ENCODE results near the gene MAPK9.

The MAPK9 gene

DNA sequence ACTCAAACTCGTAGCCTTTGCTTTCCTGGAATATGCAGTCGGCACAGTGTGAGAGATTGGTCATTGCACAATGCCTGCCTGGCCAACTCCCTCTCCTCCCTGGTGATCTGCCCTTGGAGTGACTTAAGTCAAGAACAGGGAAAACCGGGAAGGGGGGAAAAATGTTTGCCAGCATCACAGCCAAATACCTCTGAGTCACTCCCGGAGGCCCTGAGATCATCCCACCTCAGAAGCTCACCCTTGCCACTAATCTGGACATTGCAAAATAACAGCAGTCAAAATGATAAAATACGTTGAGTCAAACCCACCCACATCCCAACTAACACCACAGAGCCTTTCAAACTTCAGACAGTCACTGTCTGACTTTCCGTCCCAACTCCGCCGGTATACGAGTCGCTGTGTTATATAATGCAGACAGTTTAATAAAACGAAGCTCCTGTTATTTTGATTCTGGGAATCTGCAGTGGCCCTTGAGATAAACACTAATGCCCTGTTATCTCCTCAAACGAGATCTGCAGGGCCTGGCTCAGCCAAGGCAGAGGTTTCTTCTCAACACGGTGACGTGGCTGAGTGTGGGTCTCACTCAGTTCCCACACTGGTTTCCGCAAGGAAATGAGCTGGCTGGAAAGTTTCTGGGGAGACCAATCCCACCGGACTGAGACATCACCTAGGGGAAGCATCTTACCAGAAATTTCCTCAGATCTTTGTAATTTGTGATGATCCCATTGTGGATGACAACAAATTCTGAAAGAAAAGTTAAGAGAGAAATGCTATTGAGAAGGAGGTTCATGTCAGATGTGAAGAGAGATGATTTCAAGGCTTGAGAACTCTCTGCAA is 39.1 kb upstream of the MAPK9 start:
- DNase-seq (ENCODE audit: low read depth): peak; percentile 60
- TF ChIP-seq, protein P1, sequence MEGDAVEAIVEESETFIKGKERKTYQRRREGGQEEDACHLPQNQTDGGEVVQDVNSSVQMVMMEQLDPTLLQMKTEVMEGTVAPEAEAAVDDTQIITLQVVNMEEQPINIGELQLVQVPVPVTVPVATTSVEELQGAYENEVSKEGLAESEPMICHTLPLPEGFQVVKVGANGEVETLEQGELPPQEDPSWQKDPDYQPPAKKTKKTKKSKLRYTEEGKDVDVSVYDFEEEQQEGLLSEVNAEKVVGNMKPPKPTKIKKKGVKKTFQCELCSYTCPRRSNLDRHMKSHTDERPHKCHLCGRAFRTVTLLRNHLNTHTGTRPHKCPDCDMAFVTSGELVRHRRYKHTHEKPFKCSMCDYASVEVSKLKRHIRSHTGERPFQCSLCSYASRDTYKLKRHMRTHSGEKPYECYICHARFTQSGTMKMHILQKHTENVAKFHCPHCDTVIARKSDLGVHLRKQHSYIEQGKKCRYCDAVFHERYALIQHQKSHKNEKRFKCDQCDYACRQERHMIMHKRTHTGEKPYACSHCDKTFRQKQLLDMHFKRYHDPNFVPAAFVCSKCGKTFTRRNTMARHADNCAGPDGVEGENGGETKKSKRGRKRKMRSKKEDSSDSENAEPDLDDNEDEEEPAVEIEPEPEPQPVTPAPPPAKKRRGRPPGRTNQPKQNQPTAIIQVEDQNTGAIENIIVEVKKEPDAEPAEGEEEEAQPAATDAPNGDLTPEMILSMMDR (conservative IDR thresholded peaks at IDR 0.05; ENCODE audit: low read depth, low read length): no peak
- no peak overlapping the region for H3K4me3 ChIP-seq (ENCODE audit: low read length)

DNA sequence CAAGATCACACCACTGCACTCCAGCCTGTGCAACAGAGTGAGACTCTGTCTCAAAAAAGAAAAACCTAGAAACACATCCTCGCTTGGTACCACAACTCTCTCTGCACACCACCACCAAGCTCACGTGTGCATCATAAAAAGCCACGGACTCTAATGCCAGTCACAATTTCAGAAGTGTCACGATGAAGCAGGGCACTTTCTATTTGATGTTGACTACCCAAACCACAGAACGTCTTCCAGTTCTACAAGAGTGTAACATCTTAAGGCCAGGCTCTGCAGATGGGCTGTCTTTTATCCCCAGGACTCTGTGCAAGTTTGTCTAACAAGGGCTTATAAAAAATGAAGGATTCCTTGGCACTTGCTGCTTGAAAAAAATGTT is 38.4 kb upstream of the MAPK9 start:
- H3K4me3 ChIP-seq (ENCODE audit: low read length): no peak overlapping the region
- TF ChIP-seq, protein P1 (conservative IDR thresholded peaks at IDR 0.05; ENCODE audit: low read depth, low read length): no peak
- no peak for DNase-seq (ENCODE audit: low read depth)

DNA sequence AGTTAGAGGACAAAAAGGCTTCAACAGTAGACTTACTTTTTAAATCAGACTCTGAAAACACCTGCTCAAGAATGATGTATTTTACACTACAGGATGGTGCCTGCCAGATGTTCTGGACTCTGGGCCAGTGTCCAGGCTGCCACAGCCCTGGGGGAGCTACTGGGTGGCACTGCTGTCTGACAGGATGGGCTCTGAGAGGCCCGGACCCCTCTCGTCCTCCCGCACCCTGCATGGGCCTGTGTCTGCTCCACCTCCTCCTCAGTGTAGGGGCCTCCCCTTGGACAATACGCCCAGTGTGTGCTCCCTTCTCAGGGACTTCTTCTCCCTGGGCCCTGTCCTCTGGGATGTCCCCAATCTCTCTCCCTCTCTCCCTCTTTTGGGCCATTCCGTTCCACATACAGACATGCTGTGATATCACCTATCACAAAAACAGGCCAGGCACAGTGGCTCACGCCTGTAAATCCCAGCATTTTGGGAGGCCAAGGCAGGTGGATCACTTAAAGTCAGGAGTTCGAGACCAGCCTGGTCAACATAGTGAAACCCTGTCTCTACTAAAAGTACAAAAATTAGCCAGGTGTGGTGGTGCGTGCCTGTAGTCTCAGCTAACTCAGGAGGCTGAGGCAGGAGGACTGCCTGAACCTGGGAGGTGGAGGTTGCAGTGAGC is 37.9 kb upstream of the MAPK9 start:
- DNase-seq (ENCODE audit: low read depth): no peak
- TF ChIP-seq, protein P1 (conservative IDR thresholded peaks at IDR 0.05; ENCODE audit: low read depth, low read length): no peak
- no peak overlapping the region for H3K4me3 ChIP-seq (ENCODE audit: low read length)

DNA sequence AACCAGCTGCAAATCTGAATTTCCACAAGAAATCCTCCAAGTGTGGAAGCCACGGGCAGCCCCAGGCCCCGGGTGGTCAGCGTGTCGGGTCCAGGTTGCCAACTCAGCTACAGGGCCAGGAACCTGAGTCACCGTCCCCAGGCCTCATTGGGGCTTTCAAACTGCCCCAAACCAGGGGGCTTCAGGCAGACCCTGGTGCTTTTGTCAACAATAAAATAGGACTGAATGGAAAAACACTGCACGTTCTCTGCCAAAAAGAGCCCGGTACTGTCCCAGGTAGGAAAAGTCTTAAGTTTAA is 37.2 kb upstream of the MAPK9 start:
- TF ChIP-seq, protein P1 (conservative IDR thresholded peaks at IDR 0.05; ENCODE audit: low read depth, low read length): no peak
- H3K4me3 ChIP-seq (ENCODE audit: low read length): no peak overlapping the region

DNA sequence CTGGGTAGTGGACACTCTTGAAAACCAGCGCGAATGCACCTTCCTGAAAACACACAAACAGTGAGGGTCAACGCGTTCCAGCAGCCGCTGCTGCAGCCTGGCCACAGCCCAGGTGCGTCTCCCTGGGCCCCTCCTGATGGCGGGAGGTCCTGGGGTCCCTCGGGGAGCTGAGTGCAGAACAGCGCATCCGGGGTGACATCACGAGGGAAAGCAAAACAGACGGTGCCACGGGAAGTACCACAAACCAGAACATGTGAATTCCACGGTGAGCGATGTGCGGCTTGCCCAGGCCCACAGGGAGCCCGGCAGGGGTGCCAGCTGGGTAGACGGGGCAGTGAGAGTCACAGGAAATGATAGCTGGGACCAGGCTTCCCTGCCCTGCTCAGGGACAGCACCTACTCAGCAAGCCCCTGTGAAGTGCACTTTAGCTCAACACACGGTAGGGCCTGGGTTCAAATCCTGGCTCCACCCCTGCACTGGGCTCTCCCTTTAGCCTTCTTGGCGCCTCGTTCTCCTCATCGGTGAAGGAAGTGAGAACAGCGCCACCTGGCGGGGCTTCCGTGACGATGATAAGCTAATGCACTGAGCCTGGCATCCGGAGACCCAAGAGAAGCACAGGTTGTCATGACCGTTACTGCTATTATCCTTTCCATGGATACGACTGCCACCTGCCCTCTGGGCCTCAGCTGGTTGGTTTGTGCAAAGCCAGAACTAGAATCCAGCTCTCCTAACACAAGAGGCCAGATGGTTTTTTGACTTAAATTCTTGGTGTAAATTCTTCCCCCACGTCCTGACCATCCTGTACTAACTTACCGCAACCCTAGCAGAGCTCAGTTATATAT is 36.6 kb upstream of the MAPK9 start:
- TF ChIP-seq, protein P1 (conservative IDR thresholded peaks at IDR 0.05; ENCODE audit: low read depth, low read length): peak; percentile 81
- peak; percentile 23 for DNase-seq (ENCODE audit: low read depth)
- no peak overlapping the region for H3K4me3 ChIP-seq (ENCODE audit: low read length)

More for the DNA sequence above, 37.2 kb upstream of the MAPK9 start:
- no peak for DNase-seq (ENCODE audit: low read depth)

DNA sequence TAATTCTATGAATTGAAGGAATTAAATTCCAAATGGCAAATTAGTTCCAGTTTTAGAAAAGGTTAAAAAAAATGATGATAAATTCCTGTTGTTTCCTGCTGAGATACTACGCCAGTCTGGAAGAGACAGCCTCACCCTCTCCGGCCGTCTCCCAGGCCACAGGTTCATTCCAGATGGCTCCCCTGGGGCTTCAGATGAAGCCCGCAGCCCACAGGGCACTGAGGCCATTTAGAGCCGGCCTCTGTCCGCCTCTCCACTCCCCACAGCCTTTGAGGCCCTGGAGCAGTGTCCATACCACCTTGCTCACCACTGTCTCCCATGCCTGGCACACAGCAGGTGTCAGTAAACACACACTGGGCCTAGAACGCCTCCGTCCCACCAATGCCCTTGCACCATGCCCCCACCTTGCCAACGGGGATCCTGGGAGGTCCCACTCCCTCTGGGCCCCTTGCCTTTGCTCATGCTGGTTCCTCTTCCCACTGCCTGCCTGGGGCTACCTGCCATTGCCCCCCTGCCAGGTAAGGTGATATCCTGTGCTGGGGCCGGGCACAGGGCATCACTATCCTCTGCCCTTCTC is 35.2 kb upstream of the MAPK9 start:
- no peak for DNase-seq (ENCODE audit: low read depth)
- no peak overlapping the region for H3K4me3 ChIP-seq (ENCODE audit: low read length)
- TF ChIP-seq, protein P1 (conservative IDR thresholded peaks at IDR 0.05; ENCODE audit: low read depth, low read length): no peak
